K562 (cell line): ENCODE measurements around the gene FAM98C. TPM values are rescaled to one million over a fixed set of nuclear protein-coding genes. Genes with fewer than 3 reads are reported as not detected.

ENCODE experiments used
- CTBP1 ChIP-seq: fragments of 450-650 bp; IDR thresholded peaks from 2 replicates; pipeline ENCODE4 v1.6.1; 2016; ENCODE audit warnings: borderline replicate concordance
- HNRNPUL1 ChIP-seq: fragments of 200-400 bp; formaldehyde crosslinking; IDR thresholded peaks from 2 replicates; pipeline ENCODE4 v1.6.1; 2017; ENCODE audit warnings: low read length
- JUN ChIP-seq, 2 experiments: sonication (generic) in 1 of 2; formaldehyde crosslinking in 1 of 2; IDR thresholded peaks; 2 replicates each; pipeline versions ENCODE4 v1.6.1 to v1.8.0; 2012 to 2022; ENCODE audit warnings: borderline replicate concordance in 2 of 2, mild to moderate bottlenecking in 2 of 2, improper control_type of control experiment in 1 of 2, low read depth in 1 of 2, low read length in 1 of 2, missing genetic modification reagents in 1 of 2
- KLF1 ChIP-seq: fragments of 450-650 bp; IDR thresholded peaks from 2 replicates; pipeline ENCODE4 v1.6.1; 2016; ENCODE audit warnings: missing genetic modification characterization, missing compliant biosample characterization
- LEF1 ChIP-seq: fragments of 450-650 bp; IDR thresholded peaks from 2 replicates; pipeline ENCODE4 v1.6.1; 2016; ENCODE audit warnings: mild to moderate bottlenecking
- MTA3 ChIP-seq: fragments of 450-650 bp; formaldehyde crosslinking; IDR thresholded peaks from 2 replicates; pipeline ENCODE4 v1.6.1; 2017; ENCODE audit warnings: mild to moderate bottlenecking, borderline replicate concordance
- NFATC3 ChIP-seq: fragments of 450-650 bp; IDR thresholded peaks from 2 replicates; pipeline ENCODE4 v1.6.1; 2017; ENCODE audit warnings: mild to moderate bottlenecking
- RNF2 ChIP-seq: sonication (generic); IDR thresholded peaks from 2 replicates; pipeline ENCODE4 v1.6.1; 2016
- SMARCA4 ChIP-seq: fragments of 450-650 bp; IDR thresholded peaks from 2 replicates; pipeline ENCODE4 v1.6.1; 2016
- ZNF197 ChIP-seq: fragments of 200-800 bp; sonication (Bioruptor generic); IDR thresholded peaks from 2 replicates; pipeline ENCODE4 v1.6.1; 2016; ENCODE audit warnings: low read depth, missing genetic modification characterization, missing compliant biosample characterization
- polyA plus RNA-seq, 8 experiments: library from polyadenylated mRNA; depleted of rRNA in 4 of 8; stranded (reverse) in 5 of 8; unstranded in 3 of 8; fragments of >200 nt; fragmentation: Nextera tagmentation in 2 of 8; fragmentation: Illumina TruSeq in 1 of 8; extraction: Ambion mirVana in 2 of 8; extraction: Trizol in 1 of 8; gene quantifications; 2 replicates each; pipeline versions ENCODE4 v1.2.1 to v1.2.3, GENCODE V29; 2011 to 2014; ENCODE audit warnings: inconsistent platforms in 1 of 8, missing spikeins in 1 of 8
- total RNA-seq, 7 experiments: library from RNA; depleted of rRNA in 6 of 7; stranded (reverse); fragments of >200 nt in 6 of 7; fragmentation: Illumina TruSeq in 2 of 7; extraction: Trizol in 2 of 7; gene quantifications; 2 replicates each; pipeline versions ENCODE4 v1.2.1 to v1.2.3, GENCODE V29; 2011 to 2021; ENCODE audit warnings: low replicate concordance in 1 of 7
- TF ChIP-seq, protein P1 (sequence below): fragments of 250-450 bp; sonication (Bioruptor Pico); IDR thresholded peaks from 2 replicates; pipeline ENCODE4 v1.4.0; 2020
- TF ChIP-seq, protein P2 (sequence below): fragments of 450-650 bp; formaldehyde crosslinking; IDR thresholded peaks from 2 replicates; pipeline ENCODE4 v1.4.0; 2020; ENCODE audit warnings: mild to moderate bottlenecking, mixed read lengths
- TF ChIP-seq, protein P3 (sequence below): sonication (generic); formaldehyde crosslinking; IDR thresholded peaks from 2 replicates; pipeline ENCODE4 v1.8.0; 2022; ENCODE audit warnings: mild to moderate bottlenecking, missing genetic modification reagents
- TF ChIP-seq, protein P4 (sequence below): fragments of 250-450 bp; sonication (Bioruptor Pico); IDR thresholded peaks from 2 replicates; pipeline ENCODE4 v1.8.0; 2021; ENCODE audit warnings: moderate library complexity, mild to moderate bottlenecking, inconsistent platforms
- TF ChIP-seq, protein P5 (sequence below): fragments of 450-650 bp; IDR thresholded peaks from one replicate; pipeline ENCODE4 v1.6.1; 2018; ENCODE audit warnings: mild to moderate bottlenecking, moderate library complexity; ENCODE audit not compliant: partially characterized antibody

FAM98C gene
- total and polyA plus RNA-seq, 9 of the 15 experiments (the other 6 are each of a cell fraction or from before 2014, with no cell fraction given), result 1.7 to 43.8 (median 13.7) TPM

DNA sequence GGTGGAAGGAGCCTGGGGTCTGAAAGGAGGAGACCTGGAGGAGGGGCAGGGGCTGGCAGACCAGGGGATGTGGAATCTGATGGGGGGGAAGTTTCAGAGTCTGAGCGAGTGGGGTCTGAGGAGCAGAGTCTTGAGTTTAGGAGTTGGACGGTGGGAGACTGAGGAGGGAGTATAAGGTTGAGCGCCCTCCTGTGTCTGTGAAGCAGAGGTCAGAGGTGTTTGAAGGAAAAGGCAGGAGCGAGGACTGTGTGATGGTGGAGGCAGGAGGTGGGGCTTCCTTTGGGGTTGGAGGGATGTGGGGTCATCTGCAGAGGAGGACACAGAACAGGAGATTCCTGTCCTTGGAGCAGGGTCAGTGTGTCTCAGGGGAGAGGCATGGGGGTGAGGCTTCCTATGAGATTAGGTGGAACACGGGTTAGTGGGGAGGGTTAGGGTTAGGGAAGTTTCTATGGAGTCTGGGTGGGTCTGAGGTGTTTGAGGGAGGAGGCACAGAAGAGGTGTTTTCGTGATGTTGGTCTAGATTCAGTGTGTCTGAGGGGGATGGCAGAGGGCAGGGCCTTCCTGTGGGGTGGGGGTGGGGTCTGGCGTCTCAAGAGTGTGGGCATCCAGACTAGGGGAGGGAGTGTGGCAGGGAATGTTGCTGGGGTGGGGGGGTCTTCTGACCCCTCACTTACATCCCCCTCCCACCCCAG is 38.9 kb downstream of the FAM98C start (continued):
- TF ChIP-seq, protein P1, sequence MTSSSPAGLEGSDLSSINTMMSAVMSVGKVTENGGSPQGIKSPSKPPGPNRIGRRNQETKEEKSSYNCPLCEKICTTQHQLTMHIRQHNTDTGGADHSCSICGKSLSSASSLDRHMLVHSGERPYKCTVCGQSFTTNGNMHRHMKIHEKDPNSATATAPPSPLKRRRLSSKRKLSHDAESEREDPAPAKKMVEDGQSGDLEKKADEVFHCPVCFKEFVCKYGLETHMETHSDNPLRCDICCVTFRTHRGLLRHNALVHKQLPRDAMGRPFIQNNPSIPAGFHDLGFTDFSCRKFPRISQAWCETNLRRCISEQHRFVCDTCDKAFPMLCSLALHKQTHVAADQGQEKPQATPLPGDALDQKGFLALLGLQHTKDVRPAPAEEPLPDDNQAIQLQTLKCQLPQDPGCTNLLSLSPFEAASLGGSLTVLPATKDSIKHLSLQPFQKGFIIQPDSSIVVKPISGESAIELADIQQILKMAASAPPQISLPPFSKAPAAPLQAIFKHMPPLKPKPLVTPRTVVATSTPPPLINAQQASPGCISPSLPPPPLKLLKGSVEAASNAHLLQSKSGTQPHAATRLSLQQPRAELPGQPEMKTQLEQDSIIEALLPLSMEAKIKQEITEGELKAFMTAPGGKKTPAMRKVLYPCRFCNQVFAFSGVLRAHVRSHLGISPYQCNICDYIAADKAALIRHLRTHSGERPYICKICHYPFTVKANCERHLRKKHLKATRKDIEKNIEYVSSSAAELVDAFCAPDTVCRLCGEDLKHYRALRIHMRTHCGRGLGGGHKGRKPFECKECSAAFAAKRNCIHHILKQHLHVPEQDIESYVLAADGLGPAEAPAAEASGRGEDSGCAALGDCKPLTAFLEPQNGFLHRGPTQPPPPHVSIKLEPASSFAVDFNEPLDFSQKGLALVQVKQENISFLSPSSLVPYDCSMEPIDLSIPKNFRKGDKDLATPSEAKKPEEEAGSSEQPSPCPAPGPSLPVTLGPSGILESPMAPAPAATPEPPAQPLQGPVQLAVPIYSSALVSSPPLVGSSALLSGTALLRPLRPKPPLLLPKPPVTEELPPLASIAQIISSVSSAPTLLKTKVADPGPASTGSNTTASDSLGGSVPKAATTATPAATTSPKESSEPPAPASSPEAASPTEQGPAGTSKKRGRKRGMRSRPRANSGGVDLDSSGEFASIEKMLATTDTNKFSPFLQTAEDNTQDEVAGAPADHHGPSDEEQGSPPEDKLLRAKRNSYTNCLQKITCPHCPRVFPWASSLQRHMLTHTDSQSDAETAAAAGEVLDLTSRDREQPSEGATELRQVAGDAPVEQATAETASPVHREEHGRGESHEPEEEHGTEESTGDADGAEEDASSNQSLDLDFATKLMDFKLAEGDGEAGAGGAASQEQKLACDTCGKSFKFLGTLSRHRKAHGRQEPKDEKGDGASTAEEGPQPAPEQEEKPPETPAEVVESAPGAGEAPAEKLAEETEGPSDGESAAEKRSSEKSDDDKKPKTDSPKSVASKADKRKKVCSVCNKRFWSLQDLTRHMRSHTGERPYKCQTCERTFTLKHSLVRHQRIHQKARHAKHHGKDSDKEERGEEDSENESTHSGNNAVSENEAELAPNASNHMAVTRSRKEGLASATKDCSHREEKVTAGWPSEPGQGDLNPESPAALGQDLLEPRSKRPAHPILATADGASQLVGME (CRISPR knock-in tag), result no peak
- TF ChIP-seq SMARCA4 (no peak), ZNF197 (CRISPR knock-in tag) (no peak), CTBP1 (peak; percentile 23; the same call in 1 of the 2 replicates), JUN (IDR thresholded peaks at IDR 0.05; ENCODE audit: borderline replicate concordance, low read depth, low read length) (no peak), JUN (CRISPR knock-in tag; IDR thresholded peaks at IDR 0.05; ENCODE audit: borderline replicate concordance) (no peak), LEF1 (no peak), KLF1 (tag) (no peak), MTA3 (no peak), RNF2 (no peak), NFATC3 (no peak), HNRNPUL1 (no peak)
- TF ChIP-seq, protein P2, sequence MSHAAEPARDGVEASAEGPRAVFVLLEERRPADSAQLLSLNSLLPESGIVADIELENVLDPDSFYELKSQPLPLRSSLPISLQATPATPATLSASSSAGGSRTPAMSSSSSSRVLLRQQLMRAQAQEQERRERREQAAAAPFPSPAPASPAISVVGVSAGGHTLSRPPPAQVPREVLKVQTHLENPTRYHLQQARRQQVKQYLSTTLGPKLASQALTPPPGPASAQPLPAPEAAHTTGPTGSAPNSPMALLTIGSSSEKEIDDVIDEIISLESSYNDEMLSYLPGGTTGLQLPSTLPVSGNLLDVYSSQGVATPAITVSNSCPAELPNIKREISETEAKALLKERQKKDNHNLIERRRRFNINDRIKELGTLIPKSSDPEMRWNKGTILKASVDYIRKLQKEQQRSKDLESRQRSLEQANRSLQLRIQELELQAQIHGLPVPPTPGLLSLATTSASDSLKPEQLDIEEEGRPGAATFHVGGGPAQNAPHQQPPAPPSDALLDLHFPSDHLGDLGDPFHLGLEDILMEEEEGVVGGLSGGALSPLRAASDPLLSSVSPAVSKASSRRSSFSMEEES (CRISPR knock-in tag), result no peak
- TF ChIP-seq, protein P3, sequence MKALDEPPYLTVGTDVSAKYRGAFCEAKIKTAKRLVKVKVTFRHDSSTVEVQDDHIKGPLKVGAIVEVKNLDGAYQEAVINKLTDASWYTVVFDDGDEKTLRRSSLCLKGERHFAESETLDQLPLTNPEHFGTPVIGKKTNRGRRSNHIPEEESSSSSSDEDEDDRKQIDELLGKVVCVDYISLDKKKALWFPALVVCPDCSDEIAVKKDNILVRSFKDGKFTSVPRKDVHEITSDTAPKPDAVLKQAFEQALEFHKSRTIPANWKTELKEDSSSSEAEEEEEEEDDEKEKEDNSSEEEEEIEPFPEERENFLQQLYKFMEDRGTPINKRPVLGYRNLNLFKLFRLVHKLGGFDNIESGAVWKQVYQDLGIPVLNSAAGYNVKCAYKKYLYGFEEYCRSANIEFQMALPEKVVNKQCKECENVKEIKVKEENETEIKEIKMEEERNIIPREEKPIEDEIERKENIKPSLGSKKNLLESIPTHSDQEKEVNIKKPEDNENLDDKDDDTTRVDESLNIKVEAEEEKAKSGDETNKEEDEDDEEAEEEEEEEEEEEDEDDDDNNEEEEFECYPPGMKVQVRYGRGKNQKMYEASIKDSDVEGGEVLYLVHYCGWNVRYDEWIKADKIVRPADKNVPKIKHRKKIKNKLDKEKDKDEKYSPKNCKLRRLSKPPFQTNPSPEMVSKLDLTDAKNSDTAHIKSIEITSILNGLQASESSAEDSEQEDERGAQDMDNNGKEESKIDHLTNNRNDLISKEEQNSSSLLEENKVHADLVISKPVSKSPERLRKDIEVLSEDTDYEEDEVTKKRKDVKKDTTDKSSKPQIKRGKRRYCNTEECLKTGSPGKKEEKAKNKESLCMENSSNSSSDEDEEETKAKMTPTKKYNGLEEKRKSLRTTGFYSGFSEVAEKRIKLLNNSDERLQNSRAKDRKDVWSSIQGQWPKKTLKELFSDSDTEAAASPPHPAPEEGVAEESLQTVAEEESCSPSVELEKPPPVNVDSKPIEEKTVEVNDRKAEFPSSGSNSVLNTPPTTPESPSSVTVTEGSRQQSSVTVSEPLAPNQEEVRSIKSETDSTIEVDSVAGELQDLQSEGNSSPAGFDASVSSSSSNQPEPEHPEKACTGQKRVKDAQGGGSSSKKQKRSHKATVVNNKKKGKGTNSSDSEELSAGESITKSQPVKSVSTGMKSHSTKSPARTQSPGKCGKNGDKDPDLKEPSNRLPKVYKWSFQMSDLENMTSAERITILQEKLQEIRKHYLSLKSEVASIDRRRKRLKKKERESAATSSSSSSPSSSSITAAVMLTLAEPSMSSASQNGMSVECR (CRISPR knock-in tag), result no peak
- TF ChIP-seq, protein P4, sequence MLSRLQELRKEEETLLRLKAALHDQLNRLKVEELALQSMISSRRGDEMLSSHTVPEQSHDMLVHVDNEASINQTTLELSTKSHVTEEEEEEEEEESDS (CRISPR knock-in tag), result no peak
- TF ChIP-seq, protein P5, sequence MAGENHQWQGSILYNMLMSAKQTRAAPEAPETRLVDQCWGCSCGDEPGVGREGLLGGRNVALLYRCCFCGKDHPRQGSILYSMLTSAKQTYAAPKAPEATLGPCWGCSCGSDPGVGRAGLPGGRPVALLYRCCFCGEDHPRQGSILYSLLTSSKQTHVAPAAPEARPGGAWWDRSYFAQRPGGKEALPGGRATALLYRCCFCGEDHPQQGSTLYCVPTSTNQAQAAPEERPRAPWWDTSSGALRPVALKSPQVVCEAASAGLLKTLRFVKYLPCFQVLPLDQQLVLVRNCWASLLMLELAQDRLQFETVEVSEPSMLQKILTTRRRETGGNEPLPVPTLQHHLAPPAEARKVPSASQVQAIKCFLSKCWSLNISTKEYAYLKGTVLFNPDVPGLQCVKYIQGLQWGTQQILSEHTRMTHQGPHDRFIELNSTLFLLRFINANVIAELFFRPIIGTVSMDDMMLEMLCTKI, result no peak
